HG02759 (cell line): ENCODE measurements around the gene ACBD6.
"Not testable (repeated sequence)": the region's sequence is repeated elsewhere in the genome, so short reads cannot be mapped to it uniquely, and the experiment has no call there.

Source experiments
- ATAC-seq: cut with Tn5 transposase; IDR thresholded peaks from one replicate; pipeline ENCODE4 v1.9.1; 2021; ENCODE audit warnings: mild to moderate bottlenecking, moderate library complexity; ENCODE audit not compliant: unreplicated experiment

ACBD6 gene

GRCh38 chr1:180489976-180490375 is 12.4 kb downstream of the ACBD6 start:
- no peak for ATAC-seq

- no peak for ATAC-seq
Observed at GRCh38 chr1:180489313-180489712, 13.1 kb downstream of the ACBD6 start.

- ATAC-seq: no peak
Observed at GRCh38 chr1:180488661-180489060, 13.7 kb downstream of the ACBD6 start.

- ATAC-seq: no peak
Observed at GRCh38 chr1:180486092-180486491, 16.3 kb downstream of the ACBD6 start.

- no peak for ATAC-seq
Observed at GRCh38 chr1:180484490-180484889, 17.9 kb downstream of the ACBD6 start.

- no peak for ATAC-seq
Observed at GRCh38 chr1:180482425-180483275, 19.7 kb downstream of the ACBD6 start.

- no peak for ATAC-seq
Observed at GRCh38 chr1:180470031-180470430, 32.3 kb downstream of the ACBD6 start.

GRCh38 chr1:180468311-180468710 is 34.1 kb downstream of the ACBD6 start:
- ATAC-seq: no peak

GRCh38 chr1:180462102-180462501 is 40.3 kb downstream of the ACBD6 start:
- no peak for ATAC-seq

- ATAC-seq: not testable (repeated sequence)
Observed at GRCh38 chr1:180461682-180462081, 40.7 kb downstream of the ACBD6 start.

GRCh38 chr1:180458807-180459206 is 43.6 kb downstream of the ACBD6 start:
- ATAC-seq: no peak

- ATAC-seq: no peak
Observed at GRCh38 chr1:180456191-180456590, 46.2 kb downstream of the ACBD6 start.

GRCh38 chr1:180451504-180451903 is 50.9 kb downstream of the ACBD6 start:
- ATAC-seq: no peak

GRCh38 chr1:180444522-180444921 is 57.9 kb downstream of the ACBD6 start:
- ATAC-seq: no peak

- ATAC-seq: no peak
Observed at GRCh38 chr1:180440335-180440734, 62.0 kb downstream of the ACBD6 start.

- no peak for ATAC-seq
Observed at GRCh38 chr1:180435566-180435965, 66.8 kb downstream of the ACBD6 start.

GRCh38 chr1:180433873-180434272 is 68.5 kb downstream of the ACBD6 start:
- no peak for ATAC-seq

GRCh38 chr1:180431683-180432082 is 70.7 kb downstream of the ACBD6 start:
- ATAC-seq: no peak

GRCh38 chr1:180428782-180429695 is 73.3 kb downstream of the ACBD6 start:
- ATAC-seq: no peak

GRCh38 chr1:180425952-180426351 is 76.4 kb downstream of the ACBD6 start:
- no peak for ATAC-seq

GRCh38 chr1:180424848-180425457 is 77.4 kb downstream of the ACBD6 start:
- ATAC-seq: no peak
